Measurements from ENCODE around the gene E2F8.

E2F8 gene

GRCh38 chr11:19209617-19210370 is 31.0 kb downstream of the E2F8 start:
- DNase-seq (ENCODE audit: low read depth) = no peak
- TF ChIP-seq CTCF (IDR thresholded peaks at IDR 0.05; ENCODE audit: insufficient read depth, low read depth, low read length, missing control alignments) = no peak
- no peak overlapping the region for H3K4me3 ChIP-seq (ENCODE audit: low read length)

GRCh38 chr11:19208959-19209546 is 31.7 kb downstream of the E2F8 start:
- no peak for TF ChIP-seq CTCF (IDR thresholded peaks at IDR 0.05; ENCODE audit: insufficient read depth, low read depth, low read length, missing control alignments)
- DNase-seq (ENCODE audit: low read depth) = no peak
- no peak overlapping the region for H3K4me3 ChIP-seq (ENCODE audit: low read length)

- no peak overlapping the region for H3K4me3 ChIP-seq (ENCODE audit: low read length)
- no peak for TF ChIP-seq CTCF (IDR thresholded peaks at IDR 0.05; ENCODE audit: insufficient read depth, low read depth, low read length, missing control alignments)
- no peak for DNase-seq (ENCODE audit: low read depth)
Observed at GRCh38 chr11:19208181-19208580, 32.6 kb downstream of the E2F8 start.

GRCh38 chr11:19204836-19205235 is 35.9 kb downstream of the E2F8 start:
- DNase-seq (ENCODE audit: low read depth) = no peak
- H3K4me3 ChIP-seq (ENCODE audit: low read length) = no peak overlapping the region
- TF ChIP-seq CTCF (IDR thresholded peaks at IDR 0.05; ENCODE audit: insufficient read depth, low read depth, low read length, missing control alignments) = no peak

GRCh38 chr11:19201737-19202605 is 38.8 kb downstream of the E2F8 start, which contains the start of gene CSRP3:
Gene CSRP3 (minus strand): TSS chr11:19201983. CDS start chr11:19192448, 9,535 bp downstream.
- no peak for DNase-seq (ENCODE audit: low read depth)
- no peak within 1 kb of the TSS for H3K4me3 ChIP-seq (ENCODE audit: low read length)
- TF ChIP-seq CTCF (IDR thresholded peaks at IDR 0.05; ENCODE audit: insufficient read depth, low read depth, low read length, missing control alignments) = no peak

GRCh38 chr11:19200410-19201201 is 40.1 kb downstream of the E2F8 start:
- H3K4me3 ChIP-seq (ENCODE audit: low read length) = no peak overlapping the region
- peak; percentile 33 for DNase-seq (ENCODE audit: low read depth)
- no peak for TF ChIP-seq CTCF (IDR thresholded peaks at IDR 0.05; ENCODE audit: insufficient read depth, low read depth, low read length, missing control alignments)
